ENCODE results near the gene ILRUN. TPM values are rescaled to one million over a fixed set of nuclear protein-coding genes. Genes with fewer than 3 reads are reported as not detected.
"Not testable (repeated sequence)": the region's sequence is repeated elsewhere in the genome, so short reads cannot be mapped to it uniquely, and the experiment has no call there.

The ILRUN gene
- polyA plus RNA-seq, 12 donors = 53.5 to 98.5 (median 84.0) TPM; not detected in 1

DNA sequence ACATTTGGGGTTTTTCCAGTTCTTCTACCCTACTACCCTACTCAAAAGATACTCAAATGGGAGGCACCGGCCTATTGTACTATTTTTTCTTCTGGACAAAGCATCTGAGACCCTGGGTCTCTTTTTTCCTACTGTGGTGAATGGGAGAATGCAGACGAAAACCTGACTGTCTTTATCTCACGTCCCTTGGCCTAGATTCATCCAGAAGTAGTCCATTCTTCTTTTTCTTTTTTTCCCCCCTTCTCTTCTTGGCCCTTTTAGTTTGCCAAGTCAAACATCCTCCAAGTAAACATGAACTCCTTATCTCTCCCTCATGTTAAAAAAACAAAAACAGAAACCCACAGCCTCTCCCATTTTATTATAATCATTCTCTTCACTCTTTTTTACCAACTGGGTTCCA, 8.7 kb upstream of the ILRUN start:
- no peak for DNase-seq

DNA sequence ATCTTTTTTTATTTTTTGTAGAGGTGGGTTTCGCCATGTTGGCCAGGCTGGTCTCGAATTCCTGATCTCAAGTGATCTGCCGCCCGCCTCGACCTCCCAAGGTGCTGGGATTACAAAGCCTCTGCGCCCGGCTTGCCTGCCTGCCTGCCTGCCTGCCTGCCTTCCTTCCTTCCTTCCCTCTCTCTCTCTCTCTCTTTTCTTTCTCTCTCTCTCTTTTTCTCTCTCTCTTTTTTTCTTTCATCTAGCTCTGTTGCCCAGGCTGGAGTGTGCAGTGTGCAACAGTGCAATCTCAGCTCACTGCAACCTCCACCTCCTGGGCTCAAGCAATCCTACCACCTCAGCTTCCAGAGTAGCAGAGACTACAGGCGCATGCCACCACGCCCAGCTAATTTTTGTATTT, 4.6 kb upstream of the ILRUN start:
- no peak for DNase-seq

DNA sequence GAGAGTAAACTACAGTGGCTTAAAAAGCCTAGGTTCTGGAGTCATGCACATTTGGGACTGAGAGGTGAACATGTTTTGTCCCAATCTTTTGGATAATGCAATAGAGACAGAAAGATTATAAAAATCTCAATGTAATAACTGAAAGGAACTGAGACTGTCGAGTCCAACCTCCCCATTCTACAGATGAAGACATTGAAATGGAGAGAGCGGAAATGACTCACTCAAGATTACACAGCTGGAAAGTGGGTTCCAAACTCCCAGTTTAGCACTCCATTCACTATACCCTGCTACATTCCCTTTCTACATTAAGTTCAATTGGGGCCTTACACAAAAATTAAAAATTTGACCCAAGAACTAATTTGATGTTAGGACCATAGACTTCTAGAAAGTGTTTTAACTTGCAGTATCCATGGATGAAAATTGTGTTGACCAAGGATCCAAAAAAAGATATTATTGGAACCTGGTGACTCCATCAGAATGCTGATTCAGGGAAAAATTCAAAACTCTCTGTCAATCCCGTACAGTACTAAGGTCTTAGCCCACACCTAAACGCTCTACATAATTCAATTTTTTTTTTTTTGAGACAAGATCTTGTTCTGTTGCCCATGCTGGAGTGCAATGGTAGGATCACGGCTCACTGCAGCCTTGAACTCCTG, 1.5 kb upstream of the ILRUN start:
- DNase-seq = no peak

DNA sequence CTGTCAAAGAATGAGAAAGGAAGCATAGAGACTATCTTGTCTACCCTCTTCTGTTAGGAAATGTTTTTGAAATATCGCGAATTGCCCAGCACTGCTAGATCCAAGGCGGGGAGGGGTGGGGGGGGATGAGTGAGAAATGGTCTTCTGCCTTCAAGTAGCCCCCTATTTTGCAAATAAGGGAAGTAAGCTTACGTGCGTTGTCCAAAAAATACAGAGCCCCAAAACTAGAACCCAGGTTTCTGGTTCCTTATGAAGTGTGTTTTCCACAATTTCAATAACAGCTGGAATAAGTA, 923 bp upstream of the ILRUN start:
- no peak for DNase-seq

DNA sequence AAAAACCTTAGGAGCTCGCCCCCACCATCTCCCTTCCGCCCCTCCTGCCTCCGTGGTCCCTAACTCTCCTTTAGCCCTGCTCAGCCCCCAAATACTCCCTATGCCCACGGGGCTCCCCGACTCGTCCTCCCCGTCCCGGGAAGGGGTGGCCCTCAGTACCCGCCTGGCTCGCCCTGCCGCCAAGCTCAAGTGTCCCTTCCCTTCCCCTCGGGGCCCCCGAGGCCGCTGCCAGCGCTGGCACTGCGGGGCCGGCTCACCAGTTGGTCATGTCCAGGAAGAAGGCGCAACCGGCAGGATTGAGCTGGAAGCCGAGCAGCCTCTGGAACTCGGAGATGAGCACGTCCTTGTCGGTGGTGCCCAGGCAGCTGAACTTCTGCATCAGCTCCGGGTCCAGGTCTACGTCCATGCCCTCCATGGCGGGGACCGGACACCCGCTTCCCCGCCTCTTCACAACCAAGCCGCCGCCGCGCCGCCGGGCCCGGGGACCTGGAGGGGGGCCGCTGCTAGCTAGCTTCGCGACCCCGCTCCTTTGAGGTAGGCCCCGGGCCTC, 303 bp downstream of the ILRUN start:
- DNase-seq = peak; percentile 62

DNA sequence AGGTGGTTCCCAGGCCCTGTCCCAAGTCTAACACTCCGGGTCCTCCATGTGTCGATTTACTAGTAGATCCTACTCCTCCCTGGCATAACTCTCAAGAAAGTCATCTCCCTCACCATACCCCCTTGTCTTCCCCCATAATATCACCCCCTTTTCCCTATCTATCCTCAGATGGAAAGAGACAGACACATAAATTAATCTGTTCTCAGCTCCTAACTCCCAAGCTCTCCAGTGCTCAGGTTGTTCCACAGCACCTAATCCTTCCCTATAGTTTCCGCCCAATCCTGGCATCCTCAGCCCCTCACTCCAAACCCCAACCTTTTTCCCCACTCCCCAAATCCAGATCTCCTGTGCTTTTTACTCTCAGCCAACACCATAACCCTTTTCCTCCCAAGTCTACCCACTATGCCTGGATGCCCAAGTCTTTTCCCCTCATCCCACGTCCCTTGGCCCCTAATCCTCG, 808 bp downstream of the ILRUN start:
- DNase-seq = no peak

DNA sequence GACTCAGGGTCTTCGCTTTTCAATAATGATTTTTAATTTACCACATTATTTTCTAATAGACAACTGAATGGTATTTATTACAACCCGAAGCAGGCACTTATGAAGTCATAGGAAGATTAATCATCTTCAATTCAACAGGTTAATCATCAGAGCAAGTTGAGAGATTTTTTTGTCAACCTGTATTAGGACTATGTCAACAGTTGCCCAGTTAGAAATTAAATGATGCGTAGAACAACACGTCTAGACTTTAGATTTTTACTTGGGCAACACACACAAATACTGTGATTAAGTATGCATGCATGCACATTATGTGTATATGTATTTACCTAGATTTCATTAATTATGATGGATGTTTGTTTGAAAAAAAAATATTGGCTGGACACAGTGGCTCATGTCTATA, 4.3 kb downstream of the ILRUN start:
- DNase-seq = no peak

DNA sequence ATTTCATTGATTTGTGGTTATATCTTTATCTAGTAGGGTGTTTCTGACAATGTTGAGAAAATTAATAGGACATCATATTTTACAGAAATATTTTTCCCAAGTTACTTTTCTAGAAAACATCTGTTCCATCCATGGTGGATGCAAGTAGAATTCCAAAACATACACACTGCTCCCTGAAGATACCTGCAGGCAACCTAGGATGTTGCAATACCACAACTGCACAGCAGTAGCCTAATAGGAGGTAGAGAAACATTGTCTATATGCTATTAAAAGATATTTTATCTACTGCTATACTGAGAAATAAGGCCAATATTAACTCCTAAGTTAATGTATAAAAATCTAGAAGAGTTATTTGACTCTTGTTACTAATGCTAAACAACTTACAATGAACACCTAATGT, 6.8 kb downstream of the ILRUN start:
- DNase-seq = no peak

DNA sequence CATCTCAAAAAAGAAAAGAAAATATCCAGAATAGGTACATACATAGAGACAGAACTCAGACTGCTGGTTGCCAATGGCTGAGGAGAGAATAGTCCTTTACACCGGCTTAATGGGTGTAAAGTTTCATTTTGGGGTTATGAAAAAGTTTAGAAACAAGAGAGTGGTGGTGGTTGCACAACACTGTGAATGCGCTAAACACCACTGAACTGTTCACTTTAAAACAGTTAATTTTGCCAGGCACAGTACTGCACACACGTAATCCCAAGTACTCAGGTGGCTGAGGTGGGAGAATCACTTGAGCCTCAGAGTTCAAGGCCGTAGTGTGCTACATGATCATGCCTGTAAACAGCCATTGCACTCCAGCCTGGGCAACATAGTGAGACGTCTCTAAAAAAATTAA, 7.6 kb downstream of the ILRUN start:
- DNase-seq = no peak

DNA sequence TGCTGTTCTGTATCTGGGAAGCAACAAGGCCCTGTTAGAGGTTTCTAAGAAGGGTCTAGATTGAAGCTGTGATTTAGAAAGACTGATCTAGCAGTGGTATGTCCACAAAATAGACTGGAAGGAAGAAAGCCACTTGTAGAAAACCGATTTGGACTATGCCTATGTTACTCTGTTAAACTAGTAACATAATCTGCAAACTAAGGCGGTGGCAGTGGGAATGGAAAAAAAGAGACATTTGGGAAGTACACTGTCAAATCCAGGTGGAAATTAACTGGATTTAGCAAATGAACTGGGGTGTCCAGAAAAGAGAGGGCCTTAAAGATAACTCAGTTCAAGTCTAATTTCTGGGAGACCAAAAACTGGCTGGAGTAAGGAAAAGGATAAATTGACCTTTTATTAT, 11.6 kb downstream of the ILRUN start:
- DNase-seq = no peak

DNA sequence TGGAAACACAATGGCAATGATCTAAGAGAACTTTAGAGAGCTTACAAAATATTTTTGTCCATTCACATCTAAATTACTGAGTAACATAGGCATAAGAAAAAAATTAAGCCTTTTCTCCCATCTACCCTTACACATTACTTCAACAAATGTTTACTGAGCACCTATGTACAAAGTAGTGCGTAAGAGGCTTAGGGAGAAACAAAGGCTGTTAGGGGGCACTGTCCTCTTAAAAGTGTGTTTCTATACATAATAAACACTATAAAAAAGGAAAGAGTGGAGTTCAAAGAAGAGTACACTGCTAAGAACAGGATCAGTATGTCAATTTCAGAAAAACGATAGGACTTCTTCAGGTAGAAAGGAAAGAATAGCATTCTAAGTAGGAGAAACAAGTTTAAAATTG, 12.2 kb downstream of the ILRUN start:
- no peak for DNase-seq

DNA sequence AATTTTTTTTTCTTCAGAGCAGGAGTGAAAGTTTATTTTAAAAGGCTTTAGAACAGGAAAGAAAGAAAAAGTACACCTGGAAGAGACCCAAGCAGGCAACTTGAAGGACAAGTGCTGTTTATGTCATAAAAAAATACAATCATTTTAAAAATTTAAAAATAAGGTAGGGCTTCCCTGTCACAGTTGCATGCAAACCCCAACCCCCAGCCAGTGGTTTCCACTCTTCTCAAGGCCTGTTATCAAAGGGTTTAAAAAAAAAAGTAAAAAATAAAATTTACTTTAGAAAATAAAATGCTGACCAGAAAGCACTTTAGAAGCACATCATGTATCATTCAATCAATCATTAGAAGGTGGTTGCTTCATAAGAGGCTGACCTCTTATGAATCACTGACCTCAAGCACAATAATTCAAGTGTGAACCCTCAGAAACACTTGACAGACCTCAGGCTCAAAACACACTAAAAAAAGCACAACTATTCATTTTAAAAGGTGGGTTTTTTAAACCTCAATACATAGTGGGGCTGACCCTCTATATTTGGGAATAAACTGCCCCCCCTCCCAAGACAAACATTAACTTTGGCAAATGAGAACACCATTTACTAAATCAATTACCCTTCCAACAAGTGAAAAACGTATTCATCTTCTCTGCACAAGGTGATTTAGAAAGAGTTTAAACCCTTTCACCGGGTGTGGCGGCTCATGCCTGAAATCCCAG, 15.6 kb downstream of the ILRUN start:
- DNase-seq = no peak

DNA sequence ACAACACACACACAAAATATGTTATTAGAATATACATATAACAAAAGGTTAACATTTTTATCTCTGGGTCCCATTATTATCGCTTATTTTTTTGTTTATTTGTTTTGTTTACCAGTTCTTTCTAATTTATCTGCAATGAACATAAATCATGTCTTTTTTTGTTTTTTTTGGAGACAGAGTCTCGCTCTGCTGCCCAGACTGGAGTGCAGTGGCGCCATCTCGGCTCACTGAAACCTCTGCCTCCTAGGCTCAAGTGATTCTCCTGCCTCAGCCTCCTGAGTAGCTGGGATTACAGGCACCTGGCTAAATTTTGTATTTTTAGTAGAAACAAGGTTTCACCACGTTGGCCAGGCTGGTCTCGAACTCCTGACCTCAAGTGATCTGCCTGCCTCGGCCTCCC, 16.3 kb downstream of the ILRUN start:
- not testable (repeated sequence) for DNase-seq

DNA sequence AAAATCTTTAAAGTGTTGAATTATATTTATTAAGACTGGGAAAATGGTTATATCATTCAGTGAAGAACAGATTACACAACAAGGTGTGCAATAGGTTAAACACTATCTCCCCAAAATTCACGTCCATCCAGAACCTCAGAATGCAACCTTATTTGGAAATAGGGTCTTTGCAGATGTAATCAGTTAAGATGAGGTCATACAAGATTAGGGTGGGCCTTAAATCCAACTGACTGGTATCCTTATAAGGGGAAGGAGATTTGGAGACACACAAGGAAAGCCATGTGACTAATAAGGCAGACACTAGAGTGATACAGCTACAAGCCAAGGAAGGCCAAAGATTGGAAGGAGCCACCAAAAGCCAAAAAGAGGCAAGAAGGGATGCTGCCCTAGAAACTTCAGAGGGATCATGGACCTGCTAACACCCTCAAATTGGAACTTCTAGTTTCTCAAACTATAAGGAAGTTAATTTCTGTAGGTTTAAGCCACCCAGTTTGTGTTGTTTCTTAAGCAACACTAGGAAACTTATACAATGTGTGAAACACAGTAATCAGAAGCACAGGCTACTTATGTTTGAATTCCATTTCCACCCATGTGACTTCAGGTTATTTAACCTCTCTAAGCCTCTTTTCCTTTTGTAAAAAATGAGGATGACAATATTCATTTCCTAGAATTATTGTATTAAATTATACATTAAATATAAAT, 16.9 kb downstream of the ILRUN start:
- no peak for DNase-seq

DNA sequence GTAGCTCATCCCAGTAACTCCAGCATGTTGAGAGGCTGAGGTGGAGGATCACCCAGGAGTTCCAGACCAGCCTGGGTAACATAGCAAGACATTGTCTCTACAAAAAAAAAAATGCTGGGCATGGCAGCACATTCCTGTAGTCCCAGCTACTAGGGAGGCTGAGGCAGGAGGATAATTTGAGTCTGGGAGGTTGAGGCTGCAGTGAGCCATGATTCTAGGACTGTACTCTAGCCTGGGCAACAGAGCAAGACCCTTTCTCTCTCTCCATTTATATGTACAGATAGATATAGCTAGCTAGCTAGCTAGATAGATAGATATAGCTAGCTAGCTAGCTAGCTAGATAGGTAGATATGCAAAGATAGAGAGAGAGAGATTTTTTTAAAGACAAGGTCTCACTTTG, 20.4 kb downstream of the ILRUN start:
- DNase-seq = no peak

DNA sequence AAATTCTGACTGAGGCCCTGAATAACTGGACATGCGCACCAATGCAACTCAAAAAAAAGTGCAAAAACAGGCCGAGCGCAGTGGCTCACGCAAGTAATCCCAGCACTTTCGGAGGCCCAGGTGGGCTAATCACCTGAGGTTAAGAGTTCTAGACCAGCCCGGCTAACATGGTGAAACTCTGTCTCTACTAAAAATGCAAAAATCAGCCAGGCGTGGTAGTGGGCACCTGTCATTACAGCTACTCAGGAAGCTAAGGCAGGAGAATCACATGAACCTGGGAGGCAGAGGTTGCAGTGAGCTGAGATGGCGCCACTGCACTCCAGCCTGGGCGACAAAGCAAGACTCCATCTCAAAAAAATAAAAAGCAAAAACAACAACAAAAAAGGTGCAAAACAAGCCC, 21.6 kb downstream of the ILRUN start:
- DNase-seq = not testable (repeated sequence)

DNA sequence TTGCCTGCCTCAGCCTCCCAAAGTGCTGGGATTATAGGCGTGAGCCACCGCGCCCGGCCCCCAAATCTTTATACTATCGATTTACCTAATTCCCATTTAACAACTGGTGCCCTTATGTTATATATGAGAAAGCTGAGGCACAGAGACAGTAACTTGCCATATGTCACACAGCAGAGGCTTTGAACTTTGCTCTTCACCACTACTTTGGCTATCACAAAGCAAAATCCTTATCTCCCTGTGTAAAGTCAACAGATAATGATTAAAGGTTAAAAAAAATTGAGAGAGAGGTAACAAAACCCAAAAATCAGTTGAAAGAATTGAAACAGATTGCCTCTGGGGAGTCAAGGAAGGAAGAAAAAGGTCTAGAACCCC, 22.3 kb downstream of the ILRUN start:
- DNase-seq = no peak

DNA sequence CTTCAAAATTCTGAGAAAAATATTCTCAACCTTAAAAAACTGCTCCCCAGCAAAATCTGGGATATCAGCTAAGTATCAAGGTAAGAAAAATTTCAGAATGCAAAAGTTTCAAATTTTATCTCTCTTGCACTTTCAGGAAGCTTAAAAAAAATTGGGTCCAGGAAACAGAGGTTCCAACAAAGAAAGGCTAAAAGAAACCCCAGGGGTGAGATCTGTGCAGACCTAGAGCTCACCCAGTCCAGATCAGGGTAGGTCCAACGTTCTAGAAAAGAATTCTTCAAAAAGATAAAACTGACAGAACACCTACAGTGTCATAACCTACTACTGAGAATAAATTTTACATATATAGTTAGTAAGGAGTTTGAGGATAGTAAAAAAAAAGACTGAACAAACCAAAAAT, 23.5 kb downstream of the ILRUN start:
- no peak for DNase-seq

DNA sequence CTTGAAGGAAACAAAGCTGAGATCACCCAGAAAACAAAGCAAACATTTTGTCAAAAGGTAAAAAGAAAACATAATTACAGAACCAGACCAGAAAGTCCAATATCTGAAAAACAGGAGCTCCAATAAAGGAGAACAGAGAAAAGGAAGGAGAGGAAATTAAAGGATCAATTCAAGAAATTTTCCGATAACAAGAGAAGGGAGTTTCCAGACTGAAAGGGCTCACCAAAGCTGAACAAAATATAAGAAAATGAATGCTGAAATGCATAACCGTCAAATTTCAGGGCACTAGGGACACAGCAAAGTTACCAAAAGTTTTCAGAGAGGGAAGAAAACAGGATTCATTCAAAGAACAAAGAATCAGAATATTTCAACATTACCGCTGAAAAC, 23.9 kb downstream of the ILRUN start:
- no peak for DNase-seq

DNA sequence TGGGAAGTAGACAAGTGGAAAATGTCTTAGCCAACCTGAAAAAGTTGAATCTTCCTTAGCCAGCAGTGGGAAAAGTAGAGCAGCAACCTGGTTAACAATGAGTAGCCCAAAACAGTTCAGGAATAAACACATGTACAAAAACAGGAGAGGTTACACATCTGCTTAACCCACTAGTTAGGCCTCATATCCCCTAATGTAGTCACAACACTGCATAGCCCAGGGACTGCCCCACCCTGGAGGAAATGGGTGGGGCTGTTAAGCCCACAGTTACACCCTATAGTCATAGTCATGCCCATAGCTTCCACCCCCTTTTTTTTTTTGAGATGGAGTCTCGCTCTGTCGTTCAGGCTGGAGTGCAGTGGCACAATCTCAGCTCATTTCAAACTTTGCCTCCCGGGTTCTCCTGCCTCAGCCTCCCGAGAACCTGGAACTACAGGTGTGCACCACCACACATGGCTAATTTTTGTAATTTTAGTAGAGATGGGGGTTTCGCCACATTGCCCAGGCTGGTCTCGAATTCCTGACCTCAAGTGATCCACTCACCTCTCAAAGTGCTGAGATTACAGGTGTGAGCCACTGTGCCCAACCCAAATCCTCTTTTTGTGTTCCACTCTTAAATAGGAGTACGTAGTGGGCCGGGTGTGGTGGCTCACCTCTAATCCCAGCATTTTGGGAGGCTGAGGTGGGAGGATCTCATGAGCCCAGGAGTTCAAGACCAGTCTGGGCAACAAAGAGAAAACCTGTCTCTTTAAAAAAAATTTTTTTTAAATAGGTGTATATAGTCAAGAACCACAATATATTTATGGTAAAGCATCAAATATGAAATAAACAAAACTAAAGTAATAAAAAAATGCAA, 24.5 kb downstream of the ILRUN start:
- DNase-seq = no peak

DNA sequence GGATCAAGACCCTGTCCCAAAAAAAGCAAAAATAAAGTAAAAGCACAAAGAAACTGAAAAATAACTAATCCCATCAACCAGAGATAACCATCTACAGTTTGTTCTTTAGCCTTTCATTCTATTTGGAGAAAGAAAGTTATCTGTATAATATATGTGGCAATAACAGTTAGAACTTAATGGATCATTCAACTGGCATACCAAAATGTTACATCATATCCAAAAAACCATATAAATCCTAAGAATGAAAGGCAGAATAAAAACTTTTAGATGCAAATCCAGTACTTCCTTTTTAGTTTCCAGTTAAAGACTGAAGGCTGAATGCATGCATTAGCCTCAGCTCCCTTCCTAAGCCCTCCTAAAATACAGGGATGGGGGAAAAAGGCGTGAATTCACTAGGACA, 25.2 kb downstream of the ILRUN start:
- DNase-seq = no peak

DNA sequence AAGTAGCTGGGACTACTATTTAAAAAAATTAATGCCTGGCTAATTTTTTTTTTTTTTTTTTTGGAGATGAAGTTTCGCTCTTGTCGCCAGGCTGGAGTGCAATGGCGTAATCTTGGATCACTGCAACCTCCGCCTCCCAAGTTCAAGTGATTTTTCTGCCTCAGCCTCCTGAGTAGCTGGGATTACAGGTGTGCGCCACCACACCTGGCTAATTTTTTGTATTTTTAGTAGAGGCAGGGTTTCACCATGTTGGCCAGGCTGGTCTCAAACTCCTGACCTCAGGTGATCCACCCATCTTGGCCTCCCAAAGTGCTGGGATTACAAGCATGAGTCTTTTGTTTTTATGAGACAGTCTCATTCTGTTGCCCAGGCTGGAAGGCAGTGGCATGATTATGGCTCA, 27.8 kb downstream of the ILRUN start:
- not testable (repeated sequence) for DNase-seq
